ENCODE data around the gene SKIC8.

The SKIC8 gene

DNA sequence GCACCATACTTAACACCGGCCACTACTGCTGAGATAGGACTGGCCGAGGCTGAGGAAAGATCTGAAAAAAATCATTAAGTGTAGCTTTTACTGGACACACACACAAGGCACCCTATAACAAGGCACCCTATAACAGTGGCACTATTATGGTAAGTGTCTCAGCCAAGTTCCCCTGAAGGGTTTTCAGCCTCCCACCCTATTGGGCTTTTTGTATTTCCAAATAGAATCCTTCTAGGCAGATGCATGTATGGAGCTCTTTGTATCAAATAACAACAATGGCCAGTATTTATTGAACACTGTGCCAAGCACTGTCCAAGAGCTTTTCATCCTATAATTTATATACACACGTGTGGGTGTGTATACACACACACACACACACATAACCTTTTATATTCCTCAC, 41.7 kb downstream of the SKIC8 start:
- no peaks in the 10 kb centered on the region for H3K9me3 ChIP-seq (replicated peaks in 1 of 2; ENCODE audit: control insufficient read depth in 2 of 2, insufficient read depth in 1 of 2, low read depth in 1 of 2, low read length in 2 of 2)
- H3K4me3 ChIP-seq (ENCODE audit: low read length in 2 of 2): no peak overlapping the region
- no peak overlapping the region for H3K9ac ChIP-seq (ENCODE audit: low read depth, low read length, poor library complexity)
- no peak overlapping the region for H2BK5ac ChIP-seq (ENCODE audit: low read length)
- peaks cover 0 to 4% of the 10 kb centered on the region in 2 donors for H3K4me1 ChIP-seq (ENCODE audit: control insufficient read depth in 2 of 2, insufficient read depth in 1 of 2, low read depth in 1 of 2, low read length in 2 of 2)
- no peak overlapping the region for H2AK5ac ChIP-seq (ENCODE audit: low read depth, low read length)
- H4K91ac ChIP-seq (ENCODE audit: low read depth, low read length, poor library complexity): no peak overlapping the region
- no CpG with 5 or more reads among the region's 3 CpGs for WGBS, 2 donors (ENCODE audit: extremely low coverage in 2 of 2, insufficient read length in 2 of 2, insufficient replicate concordance in 1 of 2)
- H3K36me3 ChIP-seq (replicated peaks in 1 of 2; ENCODE audit: control insufficient read depth in 2 of 2, insufficient read depth in 2 of 2, low read length in 2 of 2): no peaks in the 10 kb centered on the region
- DNase-seq (ENCODE audit: low spot score): no peak
- H3K14ac ChIP-seq (ENCODE audit: low read length): no peak overlapping the region
- H3K79me1 ChIP-seq (ENCODE audit: low read depth, low read length): no peaks in the 10 kb centered on the region
- no peak overlapping the region for H2BK15ac ChIP-seq (ENCODE audit: low read length)
- no peaks in the 10 kb centered on the region for H3K27me3 ChIP-seq (ENCODE audit: control insufficient read depth in 3 of 3, insufficient read depth in 3 of 3, low read depth in 1 of 3, low read length in 3 of 3)
- no peak overlapping the region for H3K4ac ChIP-seq (ENCODE audit: low read length)
- no peak overlapping the region for H2BK120ac ChIP-seq (ENCODE audit: low read depth, low read length)
- no peak overlapping the region for H3K18ac ChIP-seq (ENCODE audit: low read length)
- H3K27ac ChIP-seq (replicated peaks; ENCODE audit: low read length): no peak overlapping the region
- H4K8ac ChIP-seq (ENCODE audit: low read depth, low read length): no peak overlapping the region
- no peak overlapping the region for H2AFZ ChIP-seq (ENCODE audit: low read length)
- no peak overlapping the region for H3K4me2 ChIP-seq (ENCODE audit: insufficient read depth, low read length, poor library complexity, severe bottlenecking)
- H3K23ac ChIP-seq (ENCODE audit: low read depth, low read length, poor library complexity): no peak overlapping the region
- no peak overlapping the region for H2BK12ac ChIP-seq (ENCODE audit: low read length)

DNA sequence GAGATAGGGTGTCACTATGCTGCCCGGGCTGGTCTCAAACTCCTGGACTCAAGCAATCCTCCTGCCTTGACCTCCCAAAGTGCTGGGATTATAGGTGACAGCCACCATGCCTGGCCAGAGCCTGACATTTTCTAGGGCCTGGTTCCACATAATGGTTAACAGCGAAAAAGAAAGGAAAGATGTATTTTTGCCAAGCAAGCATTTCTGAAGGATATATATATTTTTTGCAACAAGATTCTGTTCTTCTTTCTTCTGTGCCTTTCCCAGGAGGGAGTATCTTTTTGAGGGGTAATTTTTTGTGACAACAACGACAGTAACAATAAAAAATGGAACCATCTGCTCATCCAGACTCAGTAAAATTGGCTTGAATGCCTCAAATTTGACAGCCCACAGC, 43.4 kb downstream of the SKIC8 start:
- Histone ChIP-seq H3K4ac (ENCODE audit: low read length) (no peak overlapping the region), H2BK15ac (ENCODE audit: low read length) (no peak overlapping the region), H3K79me1 (ENCODE audit: low read depth, low read length) (no peaks in the 10 kb centered on the region), H3K36me3 (replicated peaks in 1 of 2; ENCODE audit: control insufficient read depth in 2 of 2, insufficient read depth in 2 of 2, low read length in 2 of 2) (no peaks in the 10 kb centered on the region), H3K4me1 (ENCODE audit: control insufficient read depth in 2 of 2, insufficient read depth in 1 of 2, low read depth in 1 of 2, low read length in 2 of 2) (peaks cover 0 to 4% of the 10 kb centered on the region in 2 donors), H3K18ac (ENCODE audit: low read length) (no peak overlapping the region), H3K9ac (ENCODE audit: low read depth, low read length, poor library complexity) (no peak overlapping the region), H3K4me3 (ENCODE audit: low read length in 2 of 2) (no peak overlapping the region), H2BK5ac (ENCODE audit: low read length) (no peak overlapping the region), H3K27me3 (ENCODE audit: control insufficient read depth in 3 of 3, insufficient read depth in 3 of 3, low read depth in 1 of 3, low read length in 3 of 3) (no peaks in the 10 kb centered on the region), H4K91ac (ENCODE audit: low read depth, low read length, poor library complexity) (no peak overlapping the region), H4K8ac (ENCODE audit: low read depth, low read length) (no peak overlapping the region), H3K14ac (ENCODE audit: low read length) (no peak overlapping the region), H2AK5ac (ENCODE audit: low read depth, low read length) (no peak overlapping the region), H3K9me3 (replicated peaks in 1 of 2; ENCODE audit: control insufficient read depth in 2 of 2, insufficient read depth in 1 of 2, low read depth in 1 of 2, low read length in 2 of 2) (no peaks in the 10 kb centered on the region), H3K27ac (replicated peaks; ENCODE audit: low read length) (no peak overlapping the region), H2BK120ac (ENCODE audit: low read depth, low read length) (no peak overlapping the region), H2AFZ (ENCODE audit: low read length) (no peak overlapping the region), H2BK12ac (ENCODE audit: low read length) (no peak overlapping the region), H3K4me2 (ENCODE audit: insufficient read depth, low read length, poor library complexity, severe bottlenecking) (no peak overlapping the region), H3K23ac (ENCODE audit: low read depth, low read length, poor library complexity) (no peak overlapping the region)
- no CpG with 5 or more reads among the region's 3 CpGs for WGBS, 2 donors (ENCODE audit: extremely low coverage in 2 of 2, insufficient read length in 2 of 2, insufficient replicate concordance in 1 of 2)
- no peak for DNase-seq (ENCODE audit: low spot score)

DNA sequence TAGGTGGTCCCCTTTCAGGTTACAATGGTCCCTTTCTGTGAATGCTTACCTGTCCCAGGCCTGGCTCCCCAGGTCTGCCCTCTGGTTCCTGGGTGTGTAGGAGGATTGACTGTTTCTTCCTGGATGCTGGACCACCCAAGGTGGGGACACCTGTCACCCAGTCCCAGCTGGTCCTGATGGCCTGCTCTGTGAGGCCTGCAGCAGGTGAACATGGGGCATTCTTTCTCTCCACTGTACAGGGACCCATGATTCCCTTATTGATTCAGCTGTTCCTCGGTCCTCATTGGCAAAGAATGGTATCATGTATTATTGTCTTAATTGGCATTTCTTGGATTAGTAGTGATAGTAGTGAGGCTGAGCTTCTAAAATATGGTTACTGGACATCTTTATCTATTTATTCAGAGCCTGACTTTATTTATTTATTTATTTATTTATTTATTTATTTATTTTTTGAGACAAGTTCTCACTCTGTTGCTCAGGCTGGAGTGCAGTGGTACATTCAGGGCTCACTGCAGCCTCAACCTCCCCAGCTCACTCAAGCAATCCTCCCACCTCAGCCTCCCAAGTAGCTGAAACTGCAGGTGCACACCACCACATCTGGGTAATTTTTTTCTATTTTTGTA, 43.9 kb downstream of the SKIC8 start:
- H3K4me3 ChIP-seq (ENCODE audit: low read length in 2 of 2): no peak overlapping the region
- H4K8ac ChIP-seq (ENCODE audit: low read depth, low read length): no peak overlapping the region
- no peak overlapping the region for H3K9ac ChIP-seq (ENCODE audit: low read depth, low read length, poor library complexity)
- H3K4ac ChIP-seq (ENCODE audit: low read length): no peak overlapping the region
- no peak overlapping the region for H4K91ac ChIP-seq (ENCODE audit: low read depth, low read length, poor library complexity)
- H3K27me3 ChIP-seq (ENCODE audit: control insufficient read depth in 3 of 3, insufficient read depth in 3 of 3, low read depth in 1 of 3, low read length in 3 of 3): no peaks in the 10 kb centered on the region
- no peak overlapping the region for H3K27ac ChIP-seq (replicated peaks; ENCODE audit: low read length)
- H2BK5ac ChIP-seq (ENCODE audit: low read length): no peak overlapping the region
- H3K79me1 ChIP-seq (ENCODE audit: low read depth, low read length): no peaks in the 10 kb centered on the region
- DNase-seq (ENCODE audit: low spot score): no peak
- H3K18ac ChIP-seq (ENCODE audit: low read length): no peak overlapping the region
- no peak overlapping the region for H2BK120ac ChIP-seq (ENCODE audit: low read depth, low read length)
- no peaks in the 10 kb centered on the region for H3K9me3 ChIP-seq (replicated peaks in 1 of 2; ENCODE audit: control insufficient read depth in 2 of 2, insufficient read depth in 1 of 2, low read depth in 1 of 2, low read length in 2 of 2)
- peaks cover 0 to 4% of the 10 kb centered on the region in 2 donors for H3K4me1 ChIP-seq (ENCODE audit: control insufficient read depth in 2 of 2, insufficient read depth in 1 of 2, low read depth in 1 of 2, low read length in 2 of 2)
- H2AFZ ChIP-seq (ENCODE audit: low read length): no peak overlapping the region
- H3K4me2 ChIP-seq (ENCODE audit: insufficient read depth, low read length, poor library complexity, severe bottlenecking): no peak overlapping the region
- H2BK15ac ChIP-seq (ENCODE audit: low read length): no peak overlapping the region
- no CpG with 5 or more reads among the region's 1 CpG for WGBS, 2 donors (ENCODE audit: extremely low coverage in 2 of 2, insufficient read length in 2 of 2, insufficient replicate concordance in 1 of 2)
- H2BK12ac ChIP-seq (ENCODE audit: low read length): no peak overlapping the region
- H3K23ac ChIP-seq (ENCODE audit: low read depth, low read length, poor library complexity): no peak overlapping the region
- no peaks in the 10 kb centered on the region for H3K36me3 ChIP-seq (replicated peaks in 1 of 2; ENCODE audit: control insufficient read depth in 2 of 2, insufficient read depth in 2 of 2, low read length in 2 of 2)
- H2AK5ac ChIP-seq (ENCODE audit: low read depth, low read length): no peak overlapping the region
- H3K14ac ChIP-seq (ENCODE audit: low read length): no peak overlapping the region

DNA sequence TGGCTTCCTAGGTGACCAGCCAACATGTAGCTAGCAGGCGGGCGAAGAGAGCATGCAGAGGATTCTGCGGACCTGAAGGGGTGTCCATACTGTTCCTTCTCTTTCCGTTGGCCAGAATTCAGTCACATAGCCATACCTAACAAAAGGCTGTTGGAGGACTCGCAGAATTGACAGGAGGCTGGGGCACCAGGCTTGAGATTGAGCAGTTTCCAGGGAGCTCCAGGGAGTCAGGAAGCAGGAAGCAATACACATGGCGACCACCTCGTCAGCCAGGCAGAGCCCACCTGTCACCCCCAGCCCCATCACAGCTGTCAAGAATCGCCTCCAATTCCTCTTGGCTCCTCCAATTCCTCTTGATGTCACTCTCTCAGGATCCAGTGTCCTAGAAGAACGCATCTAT, 48.3 kb downstream of the SKIC8 start:
- H3K4me2 ChIP-seq (ENCODE audit: insufficient read depth, low read length, poor library complexity, severe bottlenecking): no peak overlapping the region
- no peak overlapping the region for H2BK12ac ChIP-seq (ENCODE audit: low read length)
- no peak overlapping the region for H3K27ac ChIP-seq (replicated peaks; ENCODE audit: low read length)
- no peaks in the 10 kb centered on the region for H3K79me1 ChIP-seq (ENCODE audit: low read depth, low read length)
- no peak overlapping the region for H3K14ac ChIP-seq (ENCODE audit: low read length)
- no peak overlapping the region for H2BK120ac ChIP-seq (ENCODE audit: low read depth, low read length)
- H2AK5ac ChIP-seq (ENCODE audit: low read depth, low read length): no peak overlapping the region
- no peaks in the 10 kb centered on the region for H3K36me3 ChIP-seq (replicated peaks in 1 of 2; ENCODE audit: control insufficient read depth in 2 of 2, insufficient read depth in 2 of 2, low read length in 2 of 2)
- no peak overlapping the region for H4K91ac ChIP-seq (ENCODE audit: low read depth, low read length, poor library complexity)
- H2AFZ ChIP-seq (ENCODE audit: low read length): no peak overlapping the region
- H2BK5ac ChIP-seq (ENCODE audit: low read length): no peak overlapping the region
- no peak overlapping the region for H3K4ac ChIP-seq (ENCODE audit: low read length)
- no peaks in the 10 kb centered on the region for H3K4me1 ChIP-seq (ENCODE audit: control insufficient read depth in 2 of 2, insufficient read depth in 1 of 2, low read depth in 1 of 2, low read length in 2 of 2)
- H3K23ac ChIP-seq (ENCODE audit: low read depth, low read length, poor library complexity): no peak overlapping the region
- no peak overlapping the region for H2BK15ac ChIP-seq (ENCODE audit: low read length)
- H3K4me3 ChIP-seq (ENCODE audit: low read length in 2 of 2): no peak overlapping the region
- peaks cover 0 to 2% of the 10 kb centered on the region in 2 donors for H3K9me3 ChIP-seq (replicated peaks in 1 of 2; ENCODE audit: control insufficient read depth in 2 of 2, insufficient read depth in 1 of 2, low read depth in 1 of 2, low read length in 2 of 2)
- H3K18ac ChIP-seq (ENCODE audit: low read length): no peak overlapping the region
- DNase-seq (ENCODE audit: low spot score): no peak
- H3K9ac ChIP-seq (ENCODE audit: low read depth, low read length, poor library complexity): no peak overlapping the region
- peaks cover 0 to 6% (median 0%) of the 10 kb centered on the region in 3 experiments for H3K27me3 ChIP-seq (ENCODE audit: control insufficient read depth in 3 of 3, insufficient read depth in 3 of 3, low read depth in 1 of 3, low read length in 3 of 3)
- no peak overlapping the region for H4K8ac ChIP-seq (ENCODE audit: low read depth, low read length)
- WGBS, 2 donors (ENCODE audit: extremely low coverage in 2 of 2, insufficient read length in 2 of 2, insufficient replicate concordance in 1 of 2): no CpG with 5 or more reads among the region's 9 CpGs

Measured in neuronal stem cell (in vitro differentiated cells).